Tongue (tissue), 2 donors: ENCODE data around the gene TAS2R1. TPM values are rescaled to one million over a fixed set of nuclear protein-coding genes. Genes with fewer than 3 reads are reported as not detected.
"Not testable (repeated sequence)": the region's sequence is repeated elsewhere in the genome, so short reads cannot be mapped to it uniquely, and the experiment has no call there.

Source experiments
- DNase-seq: peaks from one replicate; pipeline ENCODE4 v3.0.0-alpha.2; 2015
- total RNA-seq: library from RNA; depleted of rRNA; stranded (reverse); fragments of >200 nt; gene quantifications from one replicate; pipeline ENCODE4 v1.2.3, GENCODE V29; 2014

Gene TAS2R1
- total RNA-seq, 1 donor from 2014 or later: not detected

DNA sequence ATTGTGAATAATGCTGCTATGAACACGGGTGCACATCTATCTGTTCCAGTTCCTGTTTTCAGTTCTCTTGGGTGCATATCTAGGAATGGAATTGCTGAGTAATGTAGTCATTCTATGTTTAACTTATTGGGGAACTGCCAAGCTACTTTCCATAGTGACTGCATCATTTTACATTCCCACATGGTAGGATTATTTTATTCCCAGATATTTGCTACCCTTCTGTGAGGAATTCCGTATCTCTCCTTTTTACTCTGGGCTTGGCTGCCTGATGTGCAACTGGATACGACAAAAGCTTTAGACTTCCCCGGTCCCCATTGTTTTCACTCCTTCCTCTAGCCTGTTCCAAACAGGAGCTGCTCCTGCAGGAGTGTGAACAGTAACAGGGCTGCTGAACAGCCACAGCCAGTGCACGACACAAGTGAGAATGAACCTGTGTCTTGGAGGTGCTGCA is 7.2 kb downstream of the TAS2R1 start:
- peak; percentile 83 for DNase-seq

DNA sequence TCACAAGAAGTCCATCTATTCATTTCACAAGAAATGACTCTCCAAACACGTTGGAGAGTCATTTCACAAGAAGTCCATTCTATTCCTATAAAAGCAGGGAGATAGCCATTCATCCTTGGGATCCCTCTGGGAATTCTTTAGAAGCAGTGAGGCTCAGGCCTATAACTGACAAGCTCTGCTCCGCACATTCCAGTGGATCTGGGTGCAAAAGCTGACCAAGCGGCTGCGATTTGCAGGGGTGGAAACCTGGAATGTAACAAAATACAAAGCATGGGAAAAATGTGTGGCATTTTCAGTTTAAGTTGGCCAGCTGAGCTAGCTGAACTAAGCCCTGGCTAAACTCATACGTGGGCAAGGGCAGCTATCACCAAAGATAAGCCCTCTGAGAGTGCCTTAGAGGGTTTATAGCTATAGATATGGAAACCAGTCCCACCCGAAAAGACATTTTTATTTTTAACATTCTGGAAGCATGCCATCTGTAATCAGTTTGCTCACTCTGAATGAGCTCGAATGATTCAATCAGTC is 8.7 kb downstream of the TAS2R1 start:
- no peak for DNase-seq

GRCh38 chr5:9619331-9620092 is 10.6 kb downstream of the TAS2R1 start:
- no peak for DNase-seq

DNA sequence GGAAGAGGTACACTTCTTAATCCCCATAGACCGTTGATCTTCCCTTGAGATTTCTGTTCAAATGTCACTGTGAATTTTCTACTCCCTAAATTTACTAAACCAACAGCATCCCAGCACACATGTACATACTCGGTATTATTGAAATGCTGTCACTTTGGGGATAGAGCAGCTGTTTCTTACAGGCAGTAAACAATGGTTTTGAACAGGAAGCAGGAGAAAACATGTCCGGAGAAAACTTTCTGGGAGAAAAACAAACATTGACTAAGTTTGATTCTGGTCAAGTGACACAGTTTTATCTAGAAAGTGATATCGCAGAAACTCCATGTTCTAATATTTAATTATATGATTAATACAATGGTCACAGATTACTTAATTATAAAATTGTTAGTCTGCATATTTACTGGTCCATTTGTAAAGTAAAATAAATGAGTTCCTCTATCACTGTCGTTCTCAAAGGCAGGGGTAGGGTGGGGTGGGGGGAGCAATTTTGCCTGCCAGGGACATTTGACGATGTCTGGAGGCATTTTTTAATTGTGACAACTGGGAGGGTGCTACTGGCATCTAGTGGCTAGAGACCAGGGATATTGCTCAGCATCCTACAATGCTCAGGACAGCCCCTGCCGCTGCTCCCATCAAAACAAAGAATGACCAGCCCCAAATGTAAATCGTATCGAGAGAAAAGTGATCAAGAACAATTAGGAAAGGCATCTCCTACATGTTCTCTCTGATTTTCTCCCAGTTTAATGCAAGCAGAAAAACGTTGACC is 12.2 kb downstream of the TAS2R1 start:
- DNase-seq: no peak

DNA sequence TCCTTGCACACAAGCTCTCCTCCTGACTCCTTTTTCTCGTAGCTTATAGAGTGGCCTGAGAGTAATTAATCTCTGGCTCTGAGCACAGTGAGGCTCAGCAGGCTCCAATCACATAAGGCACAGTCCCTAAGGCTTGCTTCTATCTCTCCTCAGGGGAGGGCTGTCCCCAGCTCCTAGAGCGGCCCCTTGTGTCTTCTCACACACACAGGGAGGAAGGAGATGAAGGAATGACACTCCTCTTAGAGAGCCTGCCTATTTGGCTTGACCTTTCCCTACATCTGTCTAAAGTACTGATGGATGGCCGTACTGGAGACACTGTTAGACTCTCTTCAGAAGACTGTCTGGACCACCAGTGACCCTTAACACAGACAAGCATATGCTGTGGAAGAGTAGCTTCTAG is 12.9 kb downstream of the TAS2R1 start:
- no peak for DNase-seq

DNA sequence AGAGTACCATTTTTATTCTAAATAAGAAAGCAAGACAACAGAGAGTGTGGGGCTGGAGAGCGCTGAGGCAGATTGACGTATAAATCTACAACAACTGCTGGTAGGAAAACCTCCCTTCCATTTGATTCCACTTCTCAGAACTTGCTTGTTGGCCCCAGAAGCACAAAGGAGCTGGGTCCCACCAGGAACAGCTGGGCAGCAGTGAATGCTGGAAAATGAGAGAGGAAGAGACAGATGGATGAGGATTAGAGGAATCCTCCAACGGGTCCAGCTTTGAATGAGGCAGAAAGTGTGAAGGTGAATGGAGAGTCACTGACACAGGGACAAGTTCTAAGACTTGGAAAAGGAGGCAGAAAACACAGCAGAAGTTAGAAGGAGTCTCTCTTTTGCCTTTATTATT is 14.8 kb downstream of the TAS2R1 start:
- peak; percentile 71 for DNase-seq

GRCh38 chr5:9613360-9613759 is 16.8 kb downstream of the TAS2R1 start:
- DNase-seq: no peak

DNA sequence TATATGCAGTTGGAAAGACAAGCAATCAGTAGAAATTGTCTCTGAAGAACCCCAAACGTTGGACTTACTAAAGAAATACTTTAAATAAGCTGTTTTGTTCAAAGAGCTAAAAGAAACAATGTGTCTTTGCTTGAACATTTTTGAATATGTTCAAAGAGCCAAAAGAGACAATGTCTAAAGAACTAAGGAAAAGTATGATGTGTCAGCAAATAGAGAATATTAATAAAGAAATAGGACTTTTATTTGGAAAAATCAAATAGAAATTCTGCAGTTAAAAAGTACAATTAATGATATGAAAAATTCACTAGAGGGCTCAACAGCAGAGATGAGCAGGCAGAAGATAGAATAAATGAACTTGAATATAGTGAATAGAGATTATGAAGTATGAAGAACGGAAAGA is 19.2 kb downstream of the TAS2R1 start:
- DNase-seq: no peak

DNA sequence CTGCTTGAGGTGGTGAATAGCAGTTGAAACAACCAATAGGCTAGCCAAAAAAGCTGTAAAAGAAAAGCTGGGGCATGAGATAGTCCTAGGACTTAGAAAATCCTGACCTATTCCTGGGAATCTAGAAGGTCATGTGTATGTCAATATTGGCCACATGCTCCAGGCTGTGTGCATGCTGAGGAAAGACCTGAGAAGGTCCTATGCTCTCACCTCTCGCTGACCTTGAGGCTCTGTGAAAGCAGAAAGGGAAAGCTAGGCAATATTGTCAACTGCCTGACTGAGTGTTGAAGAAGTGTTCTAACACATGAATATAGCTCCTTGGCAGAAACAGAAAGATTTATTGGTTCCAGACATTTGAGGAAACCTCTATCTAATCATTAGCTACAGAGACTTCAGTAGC is 19.8 kb downstream of the TAS2R1 start:
- DNase-seq: no peak

GRCh38 chr5:9608093-9608492 is 22.1 kb downstream of the TAS2R1 start:
- no peak for DNase-seq

DNA sequence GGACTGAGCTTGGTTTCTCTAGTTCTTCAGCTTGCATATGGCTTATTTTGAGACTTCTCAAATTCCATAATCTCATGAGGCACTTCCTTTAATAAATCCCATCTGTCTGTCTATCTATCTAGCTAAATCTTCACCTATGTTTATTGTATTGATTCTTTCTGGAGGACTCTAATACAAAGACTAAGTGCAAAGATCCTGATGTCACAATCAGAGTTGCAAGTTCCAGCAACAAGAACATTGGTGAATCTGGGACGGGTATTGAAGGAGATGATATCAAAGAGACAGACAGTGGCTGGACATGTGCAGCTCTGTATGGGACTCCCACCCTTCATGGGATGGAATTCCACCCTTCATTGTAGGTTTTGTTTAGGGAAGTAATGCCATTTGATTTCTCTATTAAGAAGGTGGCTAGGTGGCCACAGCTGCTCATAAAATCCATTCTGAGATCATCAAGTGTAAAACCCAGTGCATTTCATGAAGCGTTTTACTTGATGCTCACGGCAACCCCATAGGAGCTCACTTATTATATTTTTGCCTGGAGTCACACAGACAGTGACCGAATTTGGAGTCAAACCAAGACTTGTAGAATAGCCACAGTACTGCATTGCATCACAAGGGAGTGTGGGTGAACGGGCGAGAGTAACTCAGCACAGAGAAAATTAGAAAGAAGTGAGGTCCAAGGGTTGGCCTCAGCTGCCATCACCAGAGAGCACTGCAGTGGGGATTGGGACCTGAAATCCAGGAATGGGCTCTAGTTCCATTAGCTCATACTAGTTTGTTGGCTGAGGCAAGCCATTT is 24.9 kb downstream of the TAS2R1 start:
- DNase-seq: no peak

DNA sequence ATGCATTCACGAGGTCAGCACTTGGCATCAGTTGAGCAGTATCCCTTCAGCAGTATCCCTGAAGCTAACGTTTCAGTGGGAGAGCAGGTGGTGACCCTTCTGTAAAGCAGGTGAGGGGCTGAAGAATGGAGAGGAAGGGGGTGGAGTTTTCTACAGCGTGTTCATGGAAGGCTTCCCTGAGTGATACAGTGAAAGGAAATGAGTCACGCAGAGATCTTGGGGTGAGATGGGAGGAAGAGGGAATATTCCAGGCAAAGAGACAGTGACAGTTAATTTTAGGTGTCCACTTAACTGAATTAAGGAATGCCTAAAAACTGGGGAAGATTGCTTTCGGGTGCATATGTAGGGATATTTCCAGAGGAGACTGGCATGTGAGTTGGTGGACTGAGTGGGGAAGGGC is 25.7 kb downstream of the TAS2R1 start:
- DNase-seq: no peak

GRCh38 chr5:9601055-9601739 is 29.0 kb downstream of the TAS2R1 start:
- DNase-seq: no peak

GRCh38 chr5:9599391-9599790 is 30.8 kb downstream of the TAS2R1 start:
- no peak for DNase-seq

DNA sequence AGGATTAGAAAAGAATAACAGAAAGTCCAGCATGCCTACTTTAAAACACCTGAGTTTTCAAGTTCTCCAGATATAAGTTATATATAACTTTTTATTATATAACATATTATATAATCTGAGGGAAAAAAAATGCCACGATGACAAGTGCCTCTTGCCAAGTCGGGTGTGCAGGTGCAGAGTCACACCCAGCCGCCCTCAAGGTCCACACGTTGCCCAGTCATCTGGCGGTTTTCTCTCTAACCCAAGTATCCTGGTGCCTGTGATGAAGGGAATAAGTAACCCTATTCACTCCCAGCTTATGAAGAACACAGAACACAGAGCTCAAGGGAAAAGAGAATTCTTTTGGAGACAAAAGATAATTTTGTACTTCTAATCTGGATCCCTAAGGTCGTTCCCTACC is 31.8 kb downstream of the TAS2R1 start:
- not testable (repeated sequence) for DNase-seq

DNA sequence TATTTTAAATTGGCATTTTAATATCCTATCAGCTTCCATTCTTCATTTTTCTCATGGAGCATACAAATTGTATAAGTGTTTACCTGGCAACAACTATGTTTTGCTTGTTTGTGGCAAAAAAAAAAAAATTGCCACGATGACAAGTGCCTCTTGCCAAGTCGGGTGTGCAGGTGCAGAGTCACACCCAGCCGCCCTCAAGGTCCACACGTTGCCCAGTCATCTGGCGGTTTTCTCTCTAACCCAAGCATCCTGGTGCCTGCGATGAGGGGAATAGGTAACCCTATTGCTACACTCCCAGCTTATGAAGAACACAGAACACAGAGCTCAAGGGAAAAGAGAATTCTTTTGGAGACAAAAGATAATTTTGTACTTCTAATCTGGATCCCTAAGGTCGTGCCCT is 32.8 kb downstream of the TAS2R1 start:
- not testable (repeated sequence) for DNase-seq

GRCh38 chr5:9596824-9597223 is 33.3 kb downstream of the TAS2R1 start:
- no peak for DNase-seq

DNA sequence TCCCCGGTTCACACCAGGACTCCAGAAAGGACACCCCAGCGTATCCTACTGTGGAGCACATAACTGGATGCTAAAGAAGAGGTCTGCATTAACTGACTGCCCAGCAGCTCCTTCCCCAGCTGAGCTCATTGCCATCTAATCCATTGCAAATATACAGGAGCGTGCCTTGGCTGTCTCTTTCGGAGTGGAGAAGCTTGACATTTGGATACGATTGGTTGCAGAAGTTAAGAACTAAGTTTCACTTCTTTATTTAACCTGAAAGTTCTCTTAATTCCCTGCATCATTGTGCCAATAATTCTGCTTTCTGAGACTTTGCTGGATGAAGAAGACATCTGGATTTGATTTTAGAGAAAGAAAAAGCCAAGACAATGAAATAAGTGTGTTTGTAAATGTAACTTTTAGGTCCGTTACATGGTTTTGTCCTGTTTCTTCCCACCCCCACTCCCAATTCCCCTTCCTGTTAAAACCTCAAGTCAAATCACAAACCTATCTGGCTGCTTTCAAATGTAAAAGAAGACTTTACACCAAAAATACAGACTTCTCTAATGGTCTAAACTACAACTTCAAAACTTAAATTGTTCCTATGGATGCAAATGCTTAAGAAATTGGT is 33.9 kb downstream of the TAS2R1 start:
- peak; percentile 79 for DNase-seq

DNA sequence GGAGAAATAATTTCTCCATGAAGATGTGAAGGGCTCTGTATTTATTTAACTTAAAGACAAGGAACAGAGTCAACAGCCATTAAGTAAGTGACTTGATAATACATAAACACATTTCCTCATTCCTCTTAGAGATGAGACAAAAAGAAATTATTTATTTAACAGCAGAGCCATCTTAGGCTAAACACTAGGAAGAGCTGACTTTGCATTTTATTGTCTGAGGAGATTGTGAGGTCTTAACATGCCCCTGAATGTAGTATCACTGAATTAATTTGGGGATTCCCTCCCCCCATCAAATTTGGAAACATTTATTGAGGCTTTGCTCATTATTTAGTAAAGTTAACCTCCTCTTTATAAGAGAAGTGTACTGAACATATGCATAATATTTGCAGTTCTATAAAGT is 35.2 kb downstream of the TAS2R1 start:
- DNase-seq: no peak

- DNase-seq: no peak
These were observed 40.9 kb downstream of the TAS2R1 start for GRCh38 chr5:9589049-9589835.

DNA sequence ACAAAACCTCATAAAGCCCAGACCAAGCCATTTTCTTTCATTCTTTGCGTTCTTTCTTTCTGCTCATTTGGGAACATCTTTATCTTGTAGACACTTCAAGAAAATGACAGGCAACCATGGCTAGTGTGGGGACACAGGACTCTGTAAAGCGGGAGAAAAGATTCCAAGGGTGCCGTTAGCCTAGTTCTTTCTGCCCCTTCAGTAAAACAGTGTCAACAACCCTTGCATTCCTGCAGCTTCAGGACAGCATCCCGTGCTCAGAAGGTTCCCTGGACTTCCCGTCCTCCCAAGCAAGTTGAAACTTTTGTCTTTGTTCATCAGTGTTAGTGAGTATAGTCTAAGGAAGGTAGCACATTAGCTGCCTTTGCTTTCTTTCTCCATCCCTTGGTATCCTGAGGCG is 41.9 kb downstream of the TAS2R1 start:
- DNase-seq: no peak
